ENCODE data around the gene CHST15.

The CHST15 gene

GRCh38 chr10:123997486-123998196 lies 95.8 kb downstream of the CHST15 start:
- peak; percentile 38 for DNase-seq (ENCODE audit: low spot score)

- DNase-seq (ENCODE audit: low spot score) = no peak
These were observed 96.4 kb downstream of the CHST15 start for GRCh38 chr10:123997013-123997412.

GRCh38 chr10:123996302-123996701 lies 97.1 kb downstream of the CHST15 start:
- no peak for DNase-seq (ENCODE audit: low spot score)

DNA sequence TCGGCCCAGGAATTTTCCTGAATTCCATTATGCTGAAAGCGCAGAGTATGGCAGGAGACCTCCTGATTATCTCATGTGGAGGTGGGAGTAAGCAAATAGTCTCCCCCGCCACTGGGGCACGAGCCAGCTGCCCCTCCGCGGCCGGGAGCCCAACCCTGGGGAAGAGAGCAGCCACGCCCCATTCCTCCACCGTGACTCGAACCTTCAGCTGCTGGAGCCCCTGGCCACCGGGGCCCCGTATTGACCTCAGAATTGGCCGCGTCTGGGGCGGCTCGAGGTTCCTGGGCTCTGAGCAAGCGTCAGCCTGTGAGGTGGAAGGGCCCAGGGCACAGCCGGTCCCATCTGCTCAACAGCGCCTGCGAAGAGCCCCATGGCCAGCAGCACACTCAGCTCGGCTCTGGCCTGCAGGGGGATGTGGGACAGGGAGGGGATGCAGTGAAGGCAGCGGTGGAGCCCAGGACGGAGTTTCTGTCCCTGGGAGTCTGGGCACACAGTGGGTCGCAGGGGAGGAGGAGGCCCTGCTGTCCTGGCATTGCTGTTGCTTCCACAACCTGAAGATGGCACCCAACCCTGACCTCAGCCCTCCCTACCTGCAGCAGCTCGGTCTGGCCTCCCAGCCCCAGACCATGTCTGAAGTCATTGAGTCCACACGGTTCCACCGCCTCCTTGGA lies 97.8 kb downstream of the CHST15 start:
- DNase-seq (ENCODE audit: low spot score) = peak; percentile 14

DNA sequence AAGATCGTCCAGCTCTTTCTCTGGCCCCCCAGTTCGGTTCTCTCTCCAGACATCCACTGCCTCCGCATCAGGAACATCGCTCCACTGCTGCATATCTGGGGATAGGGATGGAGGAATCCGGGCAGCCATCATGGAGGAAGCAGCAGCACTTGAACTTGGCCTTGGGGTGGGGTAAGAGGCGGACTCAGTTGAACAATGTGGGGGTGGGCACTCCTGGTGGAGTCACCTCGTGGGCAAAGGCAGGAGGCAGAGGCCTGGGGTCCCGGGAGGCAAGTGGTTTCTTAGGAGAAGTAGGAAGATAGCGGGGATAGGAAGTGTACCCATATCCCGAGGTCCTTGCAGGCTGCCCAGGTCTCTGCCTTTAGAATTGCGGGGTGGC lies 98.3 kb downstream of the CHST15 start:
- DNase-seq (ENCODE audit: low spot score) = no peak

DNA sequence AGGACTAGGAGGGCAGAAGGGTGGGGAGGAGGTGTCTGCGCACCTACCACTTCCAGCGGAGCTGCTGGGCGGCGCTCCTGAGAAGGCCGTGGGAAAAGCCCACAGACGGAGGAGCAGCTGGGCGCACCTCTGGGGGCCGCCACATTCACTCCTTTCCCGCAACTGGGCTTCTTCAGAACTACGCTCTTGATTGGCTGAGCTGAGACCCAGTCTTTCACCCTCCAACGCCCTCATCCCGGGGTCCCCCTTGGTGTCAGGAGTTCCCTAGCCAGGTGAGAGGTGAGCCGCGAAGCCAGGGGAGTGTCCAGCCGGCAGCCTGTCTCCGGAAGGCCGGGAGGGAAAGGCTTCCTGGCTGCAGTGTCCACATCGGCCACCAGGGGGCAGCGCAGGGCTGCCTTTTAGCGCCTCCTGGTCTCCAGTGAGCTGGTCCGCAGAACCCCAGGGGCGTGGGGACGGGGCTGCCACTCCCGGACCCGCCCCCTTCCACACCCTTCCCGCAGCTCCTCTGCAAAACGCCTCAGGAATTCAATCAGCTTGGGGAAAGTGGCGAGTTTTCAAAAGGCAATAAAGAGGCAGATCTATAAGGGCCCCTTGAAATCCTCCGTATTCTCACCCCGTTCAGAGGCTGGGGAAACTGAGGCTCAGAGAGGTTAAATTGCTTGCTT lies 98.8 kb downstream of the CHST15 start:
- DNase-seq (ENCODE audit: low spot score) = peak; percentile 58

DNA sequence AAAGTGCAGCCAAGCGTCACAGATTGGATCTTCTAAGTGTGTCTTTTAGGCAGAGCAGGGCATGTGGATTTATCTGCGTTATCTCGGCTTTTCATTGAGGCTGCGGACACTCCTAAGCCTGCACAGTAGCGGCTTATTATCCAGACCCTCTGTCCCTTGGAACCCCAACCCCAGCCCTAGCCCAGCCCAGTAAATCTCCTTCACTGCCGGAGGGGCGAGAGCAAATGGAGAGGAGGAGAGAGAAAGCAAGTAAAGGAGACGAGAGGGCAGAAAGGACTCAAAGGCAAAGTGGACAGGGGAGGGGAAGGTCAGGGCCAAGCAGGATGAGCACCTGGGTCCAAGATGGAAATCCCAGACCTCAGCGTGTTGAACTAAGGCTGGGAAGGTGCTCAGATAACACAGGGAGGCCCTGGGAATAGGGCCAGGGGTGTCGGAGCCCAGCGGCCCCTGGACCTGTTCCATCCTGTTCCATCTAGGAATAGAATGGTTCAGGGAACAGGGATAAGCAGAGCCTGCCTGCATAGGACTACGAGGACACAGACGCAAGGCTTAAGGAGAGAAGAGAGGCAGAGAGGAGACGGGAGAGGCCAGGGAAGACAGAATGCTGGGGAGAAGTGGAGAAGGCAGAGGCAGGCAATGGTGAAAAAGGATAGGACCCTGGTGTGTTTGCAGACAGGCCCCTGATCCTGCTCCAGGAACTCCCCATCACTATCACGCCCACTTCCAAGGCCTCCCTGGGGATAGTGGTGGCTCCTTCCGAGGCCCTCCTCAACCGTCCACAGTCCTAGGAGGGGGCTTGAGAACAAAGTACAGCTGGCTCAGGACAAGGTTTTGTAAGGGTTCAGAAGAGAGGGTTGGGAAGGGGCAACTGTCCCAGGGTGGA lies 99.6 kb downstream of the CHST15 start:
- no peak for DNase-seq (ENCODE audit: low spot score)

- no peak for DNase-seq (ENCODE audit: low spot score)
These were observed 101.5 kb downstream of the CHST15 start for GRCh38 chr10:123991611-123992570.

DNA sequence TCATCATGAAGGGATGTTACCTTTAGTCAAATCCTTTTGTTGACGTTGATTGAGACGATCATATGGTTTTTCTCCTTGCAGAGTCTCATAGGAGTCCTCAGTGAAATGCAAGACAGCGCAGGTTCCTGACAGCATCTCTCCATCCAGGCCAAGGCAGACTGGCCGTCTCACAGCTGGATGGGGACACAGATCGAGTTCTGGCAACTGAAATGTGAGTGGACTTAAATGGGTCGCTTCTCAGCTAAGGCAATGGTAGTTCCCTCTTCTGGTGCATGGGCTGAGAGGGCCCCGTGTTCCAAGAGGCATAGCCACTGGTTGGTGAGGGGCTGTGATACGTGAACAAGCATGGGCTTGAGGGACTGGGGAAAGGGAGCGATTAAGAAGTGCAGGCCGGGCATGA lies 102.5 kb downstream of the CHST15 start:
- DNase-seq (ENCODE audit: low spot score) = no peak

DNA sequence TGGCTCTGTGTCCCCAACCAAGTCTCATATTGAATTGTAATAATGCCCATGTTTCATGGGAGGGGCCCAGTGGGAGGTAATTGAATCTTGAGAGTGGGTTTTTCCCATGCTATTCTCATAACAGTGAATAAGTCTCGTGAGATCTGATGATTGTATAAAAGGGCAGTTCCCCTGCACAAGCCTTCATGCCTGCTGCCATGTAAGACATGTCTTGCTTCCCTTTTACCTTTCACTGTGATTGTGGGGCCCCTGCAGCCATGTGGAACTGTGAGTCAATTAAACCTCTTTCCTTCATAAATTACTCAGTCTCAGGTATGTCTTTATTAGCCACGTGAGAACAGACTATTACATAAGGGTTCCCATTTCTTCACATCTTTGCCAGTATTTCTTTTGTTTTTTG lies 104.7 kb downstream of the CHST15 start:
- no peak for DNase-seq (ENCODE audit: low spot score)

- DNase-seq (ENCODE audit: low spot score) = no peak
These were observed 106.7 kb downstream of the CHST15 start for GRCh38 chr10:123986736-123987135.

DNA sequence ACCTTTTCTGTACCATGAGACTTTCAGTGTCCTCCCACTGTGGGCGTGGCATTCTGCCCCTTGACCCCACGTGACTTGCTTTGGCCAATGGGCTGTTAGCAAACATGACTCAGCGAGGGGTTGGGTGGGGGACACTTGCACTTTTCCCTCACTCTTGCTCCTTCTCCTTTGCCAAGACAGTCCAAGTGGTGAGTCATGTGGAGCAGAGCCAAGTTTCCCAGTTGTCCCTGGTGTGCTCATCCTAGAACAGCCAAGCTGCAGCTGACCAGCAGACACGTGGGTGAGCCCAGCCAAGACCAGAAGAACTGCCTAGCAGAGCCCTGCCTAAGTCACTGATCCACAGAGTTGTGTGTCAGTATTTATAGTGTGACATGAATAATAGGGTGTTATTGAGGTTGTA lies 119.0 kb downstream of the CHST15 start:
- DNase-seq (ENCODE audit: low spot score) = no peak

- no peak for DNase-seq (ENCODE audit: low spot score)
These were observed 120.7 kb downstream of the CHST15 start for GRCh38 chr10:123972481-123973401.

DNA sequence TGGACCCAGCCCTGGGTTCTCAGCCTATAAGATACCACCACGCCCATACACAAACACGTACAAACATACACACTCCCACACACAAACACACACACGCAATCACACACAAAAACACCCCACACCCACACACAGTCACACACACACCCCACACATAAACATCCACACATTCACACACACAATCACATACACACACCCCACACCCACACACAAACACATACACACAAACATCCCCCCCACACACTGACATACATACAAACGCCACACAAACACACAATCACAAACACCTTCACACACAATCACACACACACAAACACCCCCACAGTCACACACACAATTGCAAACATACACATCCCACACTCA lies 122.5 kb downstream of the CHST15 start:
- DNase-seq (ENCODE audit: low spot score) = no peak

- no peak for DNase-seq (ENCODE audit: low spot score)
These were observed 123.0 kb downstream of the CHST15 start for GRCh38 chr10:123970207-123970926.

DNA sequence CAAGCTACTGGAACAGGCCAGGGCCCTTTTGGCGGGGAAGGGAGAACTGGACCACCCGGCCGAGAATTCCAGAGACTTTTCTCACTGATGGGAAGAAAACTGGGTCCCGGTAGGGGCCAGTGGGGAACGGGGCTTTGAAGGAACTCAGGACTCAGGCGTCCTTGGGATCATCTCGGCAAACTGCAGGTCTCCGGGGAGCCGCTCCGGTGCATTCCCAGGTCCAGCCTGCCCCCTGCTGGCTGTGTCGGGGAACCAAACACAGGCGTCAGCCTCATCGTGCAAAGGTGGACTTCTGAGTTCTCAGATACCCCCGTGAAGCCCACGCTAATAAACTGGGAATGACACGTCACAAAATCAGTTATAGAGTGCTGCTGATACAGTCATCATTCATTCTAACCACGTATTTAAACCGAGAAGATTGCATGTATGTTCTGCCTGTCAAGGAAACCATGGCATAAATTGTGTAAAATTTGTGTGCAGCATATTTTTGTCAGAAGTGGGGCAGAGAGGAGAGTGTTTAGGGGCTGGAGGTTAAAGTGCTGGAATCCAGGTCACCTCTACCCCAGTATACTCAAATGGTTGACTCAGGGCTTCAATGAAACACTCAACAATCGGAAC lies 125.7 kb downstream of the CHST15 start:
- peak; percentile 40 for DNase-seq (ENCODE audit: low spot score)

GRCh38 chr10:123966896-123967231 lies 126.5 kb downstream of the CHST15 start:
- DNase-seq (ENCODE audit: low spot score) = no peak

- no peak for DNase-seq (ENCODE audit: low spot score)
These were observed 127.2 kb downstream of the CHST15 start for GRCh38 chr10:123965973-123966895.

Measured in pons (tissue), 1 donor.